T-helper 2 cell treated with Interferon-gamma antibody and Interleukin-4, amounts not matched to agents 100 ng/mL and 5 ng/mL, for 36 hours (primary cell): ENCODE results near the gene C16orf74. TPM values are rescaled to one million over a fixed set of nuclear protein-coding genes. Genes with fewer than 3 reads are reported as not detected.

Experiments used
- intact Hi-C: fragments of 100-400 bp; cut with micrococcal nuclease; formaldehyde crosslinking; loops from one replicate; pipeline ENCODE4 v1.15.1; 2023
- total RNA-seq: library from RNA; stranded (reverse); gene quantifications from 2 replicates; pipeline ENCODE4 v1.2.3, GENCODE V29; 2022

The C16orf74 gene
- total RNA-seq, 1 donor from 2014 or later, result 0.34 TPM

GRCh38 chr16:85659805-85660511 lies 90.9 kb downstream of the C16orf74 start:
- intact Hi-C loops, result loop anchor here (1.0 kb wide), 1 partner anchor 58 kb away; no protein-coding TSS in a partner anchor

DNA sequence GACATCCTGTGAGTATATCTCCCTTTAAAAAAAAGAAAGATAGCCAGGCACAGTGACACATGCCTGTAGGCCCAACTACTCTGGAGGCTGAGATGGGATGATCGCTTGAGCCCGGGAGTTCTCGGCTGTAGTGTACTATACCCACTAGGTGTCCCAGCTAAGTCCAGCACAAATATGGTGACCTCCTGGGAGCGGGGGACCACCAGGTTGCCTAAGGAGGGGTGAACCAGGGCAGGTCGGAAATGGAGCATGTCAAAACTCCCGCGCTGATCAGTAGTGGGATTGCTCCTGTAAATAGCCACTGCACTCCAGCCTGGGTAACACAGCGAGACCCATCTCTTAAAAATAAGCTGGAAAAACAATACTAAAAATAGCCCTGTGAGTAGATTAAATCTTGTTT lies 91.6 kb downstream of the C16orf74 start:
- intact Hi-C loops, result loop anchor here (1.0 kb wide), 1 partner anchor 59 kb away; no protein-coding TSS in a partner anchor

- intact Hi-C loops, result loop anchor here (1.0 kb wide), 1 partner anchor 60 kb away; no protein-coding TSS in a partner anchor
Measured at GRCh38 chr16:85658504-85659326, 92.2 kb downstream of the C16orf74 start.

DNA sequence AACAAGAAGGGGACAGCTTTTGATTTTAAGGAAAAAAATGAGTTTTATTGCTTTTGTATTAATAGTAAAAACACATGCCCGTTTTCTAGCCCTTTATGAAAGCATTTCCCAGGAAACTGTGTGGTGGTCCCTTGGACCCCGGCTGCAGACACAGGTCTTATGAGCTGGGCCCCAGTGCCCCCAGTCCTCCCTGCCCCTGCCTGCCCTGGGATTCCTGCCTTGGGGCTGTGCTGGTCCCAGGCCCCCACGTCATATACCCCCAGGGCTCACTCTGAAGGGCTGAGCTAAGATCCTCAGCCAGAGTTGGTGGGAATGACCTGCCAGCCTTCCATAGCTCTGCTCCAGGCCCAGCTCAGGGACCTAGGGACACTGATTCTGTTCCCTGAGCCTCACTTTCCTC lies 92.9 kb downstream of the C16orf74 start:
- intact Hi-C loops, result no loop called here

Other genes starting within 250 kb of the C16orf74 start
- gene GSE1, start 137.8 kb downstream of the C16orf74 start, total RNA-seq, result 56.9 and 58.8 TPM in 2 replicates
- 53.7 and 60.1 TPM in 2 replicates for gene GINS2, start 62.1 kb downstream of the C16orf74 start, total RNA-seq
- gene EMC8, start 48.4 kb upstream of the C16orf74 start, total RNA-seq, result 30.9 and 31.9 TPM in 2 replicates
- 434 and 448 TPM in 2 replicates for gene COX4I1, start 48.6 kb upstream of the C16orf74 start, total RNA-seq
- 5.1 and 6.9 TPM in 2 replicates for gene IRF8, start 148.1 kb upstream of the C16orf74 start, total RNA-seq